Right renal cortex interstitium (tissue), 3 donors: ENCODE data around the gene MTUS2. TPM values are rescaled to one million over a fixed set of nuclear protein-coding genes. Genes with fewer than 3 reads are reported as not detected.

ENCODE experiments used
- DNase-seq, 3 donors: peaks; one replicate each; pipeline ENCODE4 v3.0.0-alpha.2; 2013; ENCODE audit warnings: low read depth in 3 of 3, low spot score in 2 of 3
- polyA plus RNA-seq, 3 donors: library from polyadenylated mRNA; unstranded; fragments of 120-200 nt; gene quantifications; one replicate each; pipeline ENCODE4 v1.2.1, GENCODE V29; 2013; ENCODE audit not compliant: insufficient read length in 3 of 3

MTUS2 gene
- polyA plus RNA-seq, 3 donors: 0.47 to 1.1 (median 1.0) TPM

DNA sequence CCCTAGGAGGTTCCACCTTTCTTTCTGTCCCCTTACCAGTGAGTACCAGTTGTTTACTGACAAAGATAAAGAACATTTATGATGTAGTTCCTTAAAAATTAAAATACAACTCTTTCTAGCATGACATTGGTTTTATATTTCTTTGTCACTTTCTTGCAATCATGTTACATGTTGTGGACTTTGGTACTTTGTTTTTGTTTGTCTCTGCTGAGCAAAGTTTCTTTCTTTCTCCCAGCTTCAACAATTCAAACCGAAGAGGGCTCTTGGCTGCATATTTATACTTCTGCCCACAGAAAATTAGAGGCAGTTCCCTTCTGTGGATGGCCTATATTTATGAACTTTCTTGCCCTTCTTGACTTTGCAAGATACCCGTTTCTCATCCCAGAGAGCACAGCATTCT, 201.2 kb downstream of the MTUS2 start:
- no peak for DNase-seq

DNA sequence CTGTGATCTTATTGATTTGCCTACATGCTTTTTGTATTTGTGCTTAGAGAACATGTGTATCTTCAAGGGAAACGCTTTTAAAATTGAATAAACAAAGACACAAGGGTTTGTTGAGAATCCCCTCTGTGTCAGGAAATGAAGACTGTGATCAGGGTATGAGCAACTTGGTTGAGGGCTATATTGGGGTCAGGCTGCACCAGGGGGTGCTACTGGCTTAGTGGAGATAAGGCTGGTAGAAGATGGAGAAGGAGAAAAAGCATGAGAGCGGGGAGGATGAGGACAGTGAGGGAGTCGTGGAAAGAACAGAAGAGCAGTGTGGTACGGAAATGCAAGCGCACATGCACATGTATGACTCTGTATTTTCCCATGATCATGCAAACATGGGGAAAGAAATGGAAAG, 201.6 kb downstream of the MTUS2 start:
- no peak for DNase-seq

DNA sequence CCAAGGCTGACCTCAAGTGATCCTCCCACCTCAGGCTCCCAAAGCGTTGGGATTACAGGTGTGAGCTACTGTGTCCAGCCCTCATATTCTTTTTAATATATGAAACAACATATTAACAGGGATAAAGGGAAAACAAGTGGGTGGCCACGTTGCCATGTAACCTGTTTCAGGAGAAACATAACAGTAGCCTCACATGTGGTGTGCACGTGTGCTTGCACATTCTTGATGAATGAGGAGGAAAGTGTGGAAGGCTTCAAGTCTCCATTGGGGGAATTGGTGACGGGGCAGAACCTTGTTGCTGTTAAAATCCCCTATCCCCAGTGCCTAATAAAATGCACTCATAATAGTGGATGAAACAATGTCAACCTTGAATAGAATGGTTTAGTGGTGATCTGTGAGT, 202.3 kb downstream of the MTUS2 start:
- no peak for DNase-seq

DNA sequence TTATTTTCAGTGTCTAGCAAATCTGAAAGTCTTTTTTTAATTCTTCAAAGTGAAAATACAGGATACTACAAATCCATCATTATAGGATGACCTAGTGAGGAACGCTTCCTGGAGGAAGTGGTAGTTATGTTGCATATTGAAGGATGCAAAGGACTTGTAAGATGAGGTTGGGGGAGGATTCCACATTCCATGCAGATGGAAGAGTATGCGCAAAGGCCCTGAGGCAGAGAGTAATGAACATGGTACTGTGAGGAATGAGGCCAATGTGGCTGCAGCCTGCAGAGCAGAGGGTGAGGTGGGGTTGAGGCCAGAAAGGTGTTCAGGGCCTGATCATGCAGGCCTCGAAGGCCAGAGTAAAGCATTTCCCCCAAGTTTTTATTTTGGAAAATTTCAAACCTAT, 202.8 kb downstream of the MTUS2 start:
- no peak for DNase-seq

DNA sequence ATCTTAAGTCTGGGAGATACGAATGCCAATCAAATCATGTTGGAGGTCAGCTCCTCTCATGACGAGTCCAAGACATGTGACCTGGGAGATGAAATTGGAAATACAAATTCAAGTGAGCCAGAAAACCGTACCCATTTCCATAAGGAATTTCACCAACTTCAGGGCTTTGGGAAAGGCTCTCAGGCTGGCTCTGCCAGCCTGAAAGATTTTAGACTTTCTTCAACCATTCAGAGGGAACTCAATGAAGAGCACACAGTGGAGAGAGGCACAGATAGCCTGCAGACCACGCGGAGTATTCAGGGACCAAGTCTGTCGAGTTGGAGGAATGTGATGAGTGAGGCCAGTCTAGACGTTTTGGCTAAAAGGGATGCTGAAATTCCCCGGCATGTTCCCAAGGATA, 204.6 kb downstream of the MTUS2 start:
- no peak for DNase-seq

DNA sequence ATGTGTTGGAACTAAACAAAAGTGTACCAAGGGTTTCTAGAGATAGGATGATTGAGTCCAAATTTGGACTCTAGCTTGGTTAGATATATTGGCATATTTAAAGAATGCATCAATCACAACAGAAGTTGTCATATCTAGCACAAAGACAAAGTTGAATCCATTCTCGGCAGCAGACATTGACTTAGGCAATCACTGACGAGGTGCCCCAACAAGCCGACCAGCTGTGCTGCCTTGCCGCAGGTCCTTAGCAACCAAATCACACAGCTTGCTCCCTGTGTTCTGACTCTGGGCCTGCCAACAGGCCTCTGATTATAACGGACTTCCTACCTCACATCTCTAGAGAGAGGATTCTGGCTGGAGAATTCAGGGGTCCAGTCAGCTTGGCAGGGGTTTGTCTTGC, 208.7 kb downstream of the MTUS2 start:
- no peak for DNase-seq

DNA sequence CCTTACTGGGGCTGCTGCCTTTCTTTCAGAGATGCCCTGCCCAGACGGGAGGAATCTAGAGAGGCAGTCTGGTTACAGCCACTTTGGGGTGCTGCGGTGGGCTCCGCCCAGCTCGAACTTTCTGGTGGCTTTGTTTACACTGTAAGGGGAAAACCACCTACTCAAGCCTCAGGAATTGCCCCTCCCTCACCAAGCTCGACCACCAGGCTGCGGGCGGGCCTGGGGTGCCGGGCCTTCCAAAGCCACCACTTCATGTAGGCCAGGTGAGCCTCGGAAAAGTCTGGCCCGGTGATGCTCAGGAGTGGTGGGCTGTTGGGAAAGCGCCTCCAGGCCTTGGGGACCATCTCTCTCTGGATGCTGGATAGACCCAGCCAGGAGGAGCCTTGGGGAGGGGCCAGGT, 218.6 kb downstream of the MTUS2 start:
- DNase-seq: no peak

DNA sequence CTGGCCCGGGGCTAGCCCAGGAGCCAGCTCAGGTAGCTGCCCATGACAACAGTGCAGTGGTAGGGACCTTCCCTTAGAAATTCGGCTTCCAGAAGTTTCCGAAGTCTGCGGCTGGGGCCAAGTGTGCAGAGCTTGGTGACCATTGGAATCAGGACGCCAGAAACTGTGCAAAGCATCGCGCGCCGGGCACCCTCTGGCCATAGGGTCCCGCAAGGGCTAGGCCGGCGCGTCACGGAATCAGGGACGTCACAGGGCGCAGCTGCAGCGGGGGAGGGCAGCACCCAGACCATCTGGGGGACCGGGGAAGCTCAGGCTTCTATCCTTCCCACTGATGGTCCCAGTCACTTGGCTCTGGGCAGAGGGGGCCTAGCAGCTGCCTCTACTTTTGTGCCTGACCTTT, 219.1 kb downstream of the MTUS2 start:
- no peak for DNase-seq

DNA sequence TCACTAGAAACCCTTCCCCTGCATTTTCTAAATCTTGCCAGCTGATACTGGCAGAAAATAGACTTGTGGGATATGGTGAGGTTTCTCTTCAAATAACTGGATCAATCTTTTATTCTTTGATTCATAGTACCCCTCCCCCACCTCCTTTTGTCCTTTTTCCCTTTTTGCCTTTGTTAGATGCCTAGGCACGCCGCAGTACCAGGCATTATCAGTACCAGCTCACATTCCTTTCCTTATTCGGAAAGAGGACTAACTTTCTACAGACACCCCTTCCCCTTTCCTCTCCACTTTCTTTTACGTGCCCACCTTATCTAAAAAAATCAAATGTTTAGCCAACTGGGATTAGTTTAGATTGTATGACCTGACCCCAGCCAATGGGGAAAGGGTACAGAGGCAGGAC, 226.4 kb downstream of the MTUS2 start:
- no peak for DNase-seq

DNA sequence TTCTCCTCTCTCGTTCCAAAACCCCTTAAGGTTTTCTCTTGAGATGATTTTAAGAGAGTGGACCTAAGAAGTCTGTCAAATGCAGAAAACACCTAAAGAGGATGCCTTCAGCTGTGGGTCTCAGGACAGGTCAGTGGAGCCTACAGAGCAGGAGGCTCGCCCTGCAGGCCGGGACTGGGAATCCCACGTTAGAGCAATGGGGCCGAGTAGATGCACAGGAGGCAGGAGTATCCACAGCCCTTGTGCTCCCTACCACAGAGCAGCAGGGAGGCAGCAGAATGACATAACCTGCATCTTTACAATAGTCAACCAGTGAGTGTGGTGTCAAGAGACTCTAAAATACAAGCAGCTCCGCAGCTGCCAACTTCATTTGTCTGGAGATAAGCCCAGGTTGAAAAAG, 229.4 kb downstream of the MTUS2 start:
- no peak for DNase-seq

DNA sequence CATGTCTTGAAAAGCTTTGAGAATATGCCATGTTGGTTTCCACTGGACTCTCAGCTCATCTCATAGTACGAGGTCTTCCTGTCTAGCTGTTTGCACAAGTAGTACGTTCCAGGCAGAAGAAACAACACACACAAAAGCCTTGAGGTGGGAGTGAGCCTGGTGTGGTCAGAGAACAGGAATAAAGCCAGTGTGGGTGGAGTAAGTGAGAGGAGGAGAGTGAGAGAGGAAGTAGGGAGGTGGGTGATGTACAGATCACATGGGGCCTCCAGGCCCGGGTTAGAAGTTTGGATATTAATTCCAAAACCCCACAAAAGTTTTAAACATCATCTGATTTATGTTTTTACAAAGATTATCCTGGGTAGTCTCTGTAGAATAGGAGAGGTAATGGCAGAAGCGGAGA, 230.6 kb downstream of the MTUS2 start:
- DNase-seq: no peak

DNA sequence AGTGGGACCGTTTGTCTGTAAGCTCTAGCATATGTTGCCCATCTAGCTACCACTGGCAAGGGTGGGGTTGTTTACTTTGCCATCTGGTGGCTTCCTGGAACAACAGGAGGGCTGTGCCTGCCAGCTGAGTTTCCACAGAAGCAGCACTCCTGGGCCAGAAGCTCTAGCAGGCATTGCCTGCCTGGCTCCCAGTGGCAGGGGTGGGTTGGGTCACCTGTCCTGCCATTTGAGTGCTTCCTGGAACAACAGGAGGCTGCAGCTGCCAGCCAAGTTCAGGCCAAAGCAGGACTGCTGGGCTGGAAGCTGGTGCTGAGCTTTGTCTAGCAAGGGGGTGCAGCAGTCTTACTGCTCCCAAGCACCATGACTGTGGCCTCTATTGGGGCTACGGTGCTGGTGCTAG, 239.7 kb downstream of the MTUS2 start:
- DNase-seq: no peak

DNA sequence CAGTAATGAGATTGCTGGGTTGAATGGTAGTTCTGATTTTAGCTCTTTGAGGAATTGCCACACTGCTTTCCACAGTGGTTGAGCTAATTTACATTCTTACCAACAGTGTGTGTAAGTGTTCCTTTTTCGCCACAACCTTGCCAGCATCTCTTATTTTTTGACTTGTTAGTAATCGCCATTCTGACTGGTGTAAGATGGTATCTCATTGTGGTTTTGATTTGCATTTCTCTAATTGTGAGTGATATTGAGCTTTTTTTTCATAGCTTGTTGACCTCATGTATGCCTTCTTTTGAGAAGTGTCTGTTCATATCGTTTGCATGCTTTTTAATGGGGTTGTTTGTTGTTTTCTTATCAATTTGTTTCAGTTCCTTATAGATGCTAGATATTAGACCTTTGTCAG, 245.0 kb downstream of the MTUS2 start:
- no peak for DNase-seq

DNA sequence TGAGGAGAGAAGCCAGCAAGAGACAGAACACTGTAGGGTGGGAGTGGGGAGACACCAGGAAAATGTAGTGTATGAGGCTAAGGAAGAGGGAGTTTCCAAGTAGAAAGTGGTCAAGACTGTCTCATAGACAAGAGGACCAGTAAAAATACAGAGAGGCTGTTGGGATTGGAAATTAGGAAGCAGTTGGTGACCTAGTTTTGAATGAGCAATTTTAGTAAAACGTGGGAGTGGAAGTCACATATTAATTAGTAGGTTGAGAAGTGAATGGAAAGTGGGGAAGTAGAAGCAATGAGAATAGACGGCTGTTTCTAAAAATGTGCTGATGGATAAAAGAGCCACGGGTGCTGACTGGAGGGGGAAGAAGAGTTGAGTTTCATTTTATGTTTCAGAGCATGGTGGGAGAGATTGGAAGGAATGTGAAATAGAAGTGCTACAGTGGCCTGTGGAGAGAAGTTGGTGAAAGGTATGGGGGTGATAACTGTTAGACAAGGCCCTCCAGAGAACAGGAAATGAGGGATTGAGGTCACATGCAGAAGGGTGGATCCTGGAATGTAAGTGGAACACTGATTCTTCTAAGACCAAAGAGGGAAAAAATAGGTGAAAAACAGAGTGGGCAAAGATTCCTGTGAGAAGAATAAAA, 247.3 kb downstream of the MTUS2 start:
- no peak for DNase-seq

DNA sequence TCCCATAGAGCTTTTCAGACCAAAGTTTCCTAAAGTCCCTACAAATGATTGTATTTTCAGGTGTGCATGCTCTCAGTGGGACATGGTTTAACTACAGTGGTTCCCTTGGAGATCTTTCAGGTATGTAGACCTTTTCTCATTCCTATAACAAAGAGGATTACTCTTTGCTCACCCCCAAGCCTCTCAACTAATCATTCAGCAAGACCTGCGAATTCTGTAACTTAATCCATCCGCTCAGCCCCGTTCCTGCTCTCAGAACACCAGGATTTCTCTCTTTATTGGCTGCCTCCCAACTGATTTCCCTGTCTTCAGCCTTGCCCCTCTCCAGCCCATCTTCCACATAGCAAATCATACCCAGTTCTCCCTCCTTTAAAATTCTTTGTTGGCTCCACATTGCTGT, 253.6 kb downstream of the MTUS2 start:
- no peak for DNase-seq

DNA sequence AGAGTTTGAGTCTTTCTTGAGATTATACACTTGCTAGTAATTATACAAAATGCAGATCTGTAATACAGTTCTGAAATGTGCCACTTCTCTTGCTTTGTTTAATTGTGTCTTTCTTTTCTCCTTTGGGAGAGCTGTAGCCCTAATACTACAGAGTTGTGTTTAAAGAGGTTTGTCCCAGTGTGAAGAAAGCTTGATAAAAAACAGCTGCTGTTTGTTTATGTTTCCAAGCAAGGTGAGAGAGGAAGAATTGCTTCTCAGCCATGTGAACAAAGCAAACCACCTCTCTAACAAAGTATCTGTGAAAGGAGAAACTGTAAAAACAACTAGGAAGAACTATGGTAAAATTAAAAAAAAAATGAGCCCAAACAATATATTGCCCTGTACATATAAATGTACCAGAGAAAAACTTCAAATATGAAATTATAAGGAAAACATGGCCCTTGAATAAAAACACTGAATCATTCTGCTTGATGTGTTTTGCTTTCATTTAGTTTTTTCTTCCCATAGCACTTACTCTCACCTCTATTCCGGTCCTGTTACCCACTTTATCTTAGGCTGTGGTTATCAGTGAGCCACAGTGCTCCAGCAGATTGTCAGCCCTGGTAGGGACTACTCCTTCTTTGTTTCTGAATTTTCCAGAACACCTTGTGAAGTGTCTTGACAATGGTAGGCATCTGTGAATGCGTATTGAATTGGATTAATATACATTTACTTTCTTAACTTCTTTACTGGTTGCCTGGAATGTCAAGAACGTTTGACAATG, 257.1 kb downstream of the MTUS2 start:
- DNase-seq: no peak

DNA sequence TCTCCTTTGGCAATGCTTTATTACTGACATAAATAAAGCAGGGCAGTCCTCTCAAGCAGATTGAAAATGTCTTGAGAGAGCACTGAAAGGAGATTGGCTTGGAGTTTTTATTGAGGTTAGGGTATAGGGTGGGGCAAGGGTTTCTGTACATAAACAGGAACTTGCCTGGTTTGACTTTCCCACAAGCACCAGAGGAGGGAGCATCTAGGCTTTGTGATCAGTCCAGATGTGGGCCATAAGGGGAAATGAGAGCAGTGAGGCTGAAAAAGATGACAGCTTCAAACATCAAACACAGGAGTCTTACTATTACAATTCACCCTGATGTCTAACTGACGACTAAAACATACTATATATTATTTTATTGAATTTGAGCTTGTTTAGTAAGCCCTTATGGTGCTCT, 260.9 kb downstream of the MTUS2 start:
- no peak for DNase-seq

DNA sequence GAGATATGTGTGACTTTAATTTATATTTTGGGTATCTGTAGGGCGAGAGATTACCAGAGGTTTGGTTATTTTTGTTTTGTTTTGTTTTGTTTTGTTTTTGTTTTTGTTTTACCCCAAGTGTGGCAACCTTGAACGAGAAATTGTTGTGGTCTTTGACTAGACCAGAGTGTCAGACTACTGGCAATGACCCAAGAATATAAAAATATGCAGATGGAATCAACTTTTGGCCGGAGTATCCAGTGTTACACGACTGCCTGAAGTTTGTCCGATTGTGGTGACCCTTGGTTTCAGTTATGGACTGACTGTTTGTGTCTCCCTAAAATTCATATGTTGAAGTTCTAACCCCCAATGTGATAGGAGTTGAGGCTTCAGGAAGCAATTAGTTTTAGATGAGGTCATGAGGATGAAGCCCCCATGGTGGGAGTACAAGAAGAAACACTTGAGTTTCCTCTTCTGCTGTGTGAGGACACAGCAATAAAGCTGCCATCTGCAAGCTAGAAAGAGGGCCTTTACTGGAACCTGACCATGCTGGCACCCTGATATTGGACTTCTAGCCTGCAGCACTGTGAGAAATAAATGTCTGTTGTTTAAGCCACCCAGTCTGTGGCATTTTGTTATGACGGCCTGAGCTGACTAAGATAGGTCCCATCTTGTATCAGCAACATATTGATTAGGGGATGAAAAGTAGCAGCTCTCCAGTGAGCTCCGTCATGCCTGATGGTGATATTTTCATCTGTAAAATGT, 261.7 kb downstream of the MTUS2 start:
- DNase-seq: no peak

DNA sequence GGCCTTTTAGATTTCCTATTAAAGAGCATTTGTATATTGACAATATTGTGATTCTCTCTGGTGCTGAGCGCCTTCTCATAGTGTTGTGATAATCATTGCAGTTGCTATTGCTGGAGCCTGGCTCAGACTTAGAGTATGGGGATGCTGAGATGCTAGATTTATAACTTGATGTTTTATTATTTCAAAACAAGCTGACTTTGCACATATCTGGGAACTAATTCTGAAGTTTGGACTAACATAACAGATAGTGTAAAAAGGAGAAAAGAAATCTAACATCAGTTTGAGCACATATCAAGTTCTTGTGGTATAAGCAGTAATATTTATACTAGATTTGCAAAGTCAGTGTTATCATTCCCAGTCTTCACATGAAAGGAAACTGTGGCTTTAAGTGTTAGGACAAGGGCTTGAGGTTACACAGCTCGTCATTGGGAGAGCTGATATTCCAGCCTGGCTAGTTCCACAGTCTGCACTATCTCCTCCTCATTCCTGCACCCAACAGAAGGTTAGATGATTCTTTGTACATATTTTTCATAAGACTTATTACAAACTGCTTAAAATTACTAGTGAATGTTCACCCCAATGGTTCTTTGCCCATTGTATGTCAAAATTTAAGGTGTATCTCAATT, 279.8 kb downstream of the MTUS2 start:
- DNase-seq: no peak

DNA sequence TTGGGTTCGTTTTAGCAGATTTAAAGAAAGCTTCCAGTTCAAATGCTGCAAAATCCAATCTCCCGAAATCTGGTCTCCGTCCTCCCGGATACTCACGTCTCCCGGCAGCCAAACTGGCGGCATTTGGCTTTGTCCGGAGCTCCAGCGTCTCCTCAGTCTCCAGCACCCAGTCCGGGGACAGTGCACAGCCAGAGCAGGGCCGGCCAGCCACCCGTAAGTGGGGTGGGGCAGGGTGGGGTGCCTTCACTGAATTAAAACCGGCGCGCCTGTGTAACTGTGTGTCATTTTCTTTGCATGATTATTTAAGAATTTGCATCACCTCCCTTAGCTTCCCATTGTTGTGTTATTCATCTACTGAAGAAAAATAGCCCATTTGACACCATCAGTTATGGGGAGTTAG, 280.6 kb downstream of the MTUS2 start:
- no peak for DNase-seq

DNA sequence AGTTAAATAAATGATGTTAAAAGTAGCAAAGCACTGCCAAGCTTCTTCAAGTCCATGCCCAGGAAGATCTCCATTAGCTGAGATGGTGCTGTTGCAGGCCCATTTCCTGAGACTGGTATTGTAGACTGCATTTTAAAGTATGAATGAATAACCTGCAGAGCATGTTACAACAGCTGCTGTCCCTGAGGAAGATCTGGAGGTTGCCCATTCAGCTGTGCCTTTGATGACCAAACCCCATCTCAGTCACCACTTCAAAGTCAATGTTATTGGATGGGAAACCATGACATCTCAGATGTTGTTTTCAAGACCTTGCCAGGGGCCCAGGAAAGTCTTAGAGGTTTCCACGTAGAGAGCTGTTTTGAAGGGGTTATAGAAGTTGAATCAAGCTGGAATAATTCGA, 281.3 kb downstream of the MTUS2 start:
- DNase-seq: no peak

DNA sequence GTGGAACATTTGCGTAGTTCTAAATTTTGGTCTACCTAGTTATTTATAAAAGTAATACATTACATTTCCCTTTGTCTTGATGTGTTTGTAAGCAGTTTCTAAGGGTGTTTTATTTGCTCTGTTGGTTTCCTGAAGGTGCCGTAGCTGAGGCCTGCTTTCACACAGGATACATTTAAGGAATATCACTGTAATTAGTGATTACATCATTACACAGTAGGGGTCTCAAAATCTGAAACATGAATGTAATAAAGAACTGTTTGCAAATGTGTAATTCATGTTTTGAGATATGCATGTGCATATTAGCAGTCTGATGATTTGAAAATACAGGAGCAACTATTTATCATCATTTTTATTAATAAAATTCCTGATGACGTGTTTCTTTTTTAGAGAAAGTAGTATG, 281.8 kb downstream of the MTUS2 start:
- no peak for DNase-seq
